Mucosa of gallbladder (tissue), 1 donor: ENCODE data around the gene TMEM234. TPM values are rescaled to one million over a fixed set of nuclear protein-coding genes. Genes with fewer than 3 reads are reported as not detected.

ENCODE experiments used
- DNase-seq: peaks from one replicate; pipeline ENCODE4 v3.0.0-alpha.2; 2020; ENCODE audit warnings: low spot score
- total RNA-seq: library from RNA; stranded (reverse); gene quantifications from one replicate; pipeline ENCODE4 v1.2.1, GENCODE V29; 2021
- donor health status: DM: no; HTN: no; CAD: no.

The TMEM234 gene
- total RNA-seq, 1 donor from 2014 or later, result 35.1 TPM

- peak; percentile 38 for DNase-seq
These were observed 21.7 kb downstream of the TMEM234 start, which contains the start of gene CCDC28B for GRCh38 chr1:32200226-32201010. CCDC28B (plus strand) TSS chr1:32200595; CDS start chr1:32201936, 1,341 bp downstream.

- DNase-seq, result peak; percentile 83
These were observed 22.5 kb downstream of the TMEM234 start for GRCh38 chr1:32199717-32200072.

GRCh38 chr1:32199043-32199716 is 23.0 kb downstream of the TMEM234 start:
- DNase-seq, result no peak

- no peak for DNase-seq
These were observed 23.7 kb downstream of the TMEM234 start for GRCh38 chr1:32198237-32199042.

GRCh38 chr1:32197837-32198236 is 24.3 kb downstream of the TMEM234 start:
- DNase-seq, result no peak

- DNase-seq, result no peak
These were observed 25.1 kb downstream of the TMEM234 start for GRCh38 chr1:32197074-32197473.

GRCh38 chr1:32195972-32196823 is 26.0 kb downstream of the TMEM234 start:
- no peak for DNase-seq

- DNase-seq, result no peak
These were observed 26.6 kb downstream of the TMEM234 start for GRCh38 chr1:32195531-32195930.

- DNase-seq, result no peak
These were observed 27.2 kb downstream of the TMEM234 start for GRCh38 chr1:32194984-32195383.

- DNase-seq, result no peak
These were observed 29.8 kb downstream of the TMEM234 start for GRCh38 chr1:32192220-32192948.

- DNase-seq, result no peak
These were observed 34.3 kb downstream of the TMEM234 start for GRCh38 chr1:32187850-32188249.

GRCh38 chr1:32186491-32186890 is 35.7 kb downstream of the TMEM234 start:
- no peak for DNase-seq

GRCh38 chr1:32186077-32186476 is 36.1 kb downstream of the TMEM234 start:
- no peak for DNase-seq

- no peak for DNase-seq
These were observed 37.5 kb downstream of the TMEM234 start for GRCh38 chr1:32184650-32185049.

GRCh38 chr1:32182060-32182459 is 40.1 kb downstream of the TMEM234 start:
- DNase-seq, result no peak

GRCh38 chr1:32181563-32181962 is 40.6 kb downstream of the TMEM234 start:
- no peak for DNase-seq

- DNase-seq, result no peak
These were observed 41.1 kb downstream of the TMEM234 start for GRCh38 chr1:32181065-32181464.

- no peak for DNase-seq
These were observed 41.7 kb downstream of the TMEM234 start for GRCh38 chr1:32180186-32181060.

GRCh38 chr1:32179443-32180185 is 42.5 kb downstream of the TMEM234 start, which contains the start of gene TXLNA:
TXLNA (plus strand) TSS chr1:32179675; CDS start chr1:32180346, 671 bp downstream.
- DNase-seq, result peak; percentile 92
